Suppressor macrophage treated with lipopolysaccharide for 4 hours (primary cell): ENCODE measurements around the gene PTPRN2.

Experiments used
- DNase-seq: peaks from one replicate; pipeline ENCODE4 v3.0.0-alpha.2; 2020

The PTPRN2 gene

DNA sequence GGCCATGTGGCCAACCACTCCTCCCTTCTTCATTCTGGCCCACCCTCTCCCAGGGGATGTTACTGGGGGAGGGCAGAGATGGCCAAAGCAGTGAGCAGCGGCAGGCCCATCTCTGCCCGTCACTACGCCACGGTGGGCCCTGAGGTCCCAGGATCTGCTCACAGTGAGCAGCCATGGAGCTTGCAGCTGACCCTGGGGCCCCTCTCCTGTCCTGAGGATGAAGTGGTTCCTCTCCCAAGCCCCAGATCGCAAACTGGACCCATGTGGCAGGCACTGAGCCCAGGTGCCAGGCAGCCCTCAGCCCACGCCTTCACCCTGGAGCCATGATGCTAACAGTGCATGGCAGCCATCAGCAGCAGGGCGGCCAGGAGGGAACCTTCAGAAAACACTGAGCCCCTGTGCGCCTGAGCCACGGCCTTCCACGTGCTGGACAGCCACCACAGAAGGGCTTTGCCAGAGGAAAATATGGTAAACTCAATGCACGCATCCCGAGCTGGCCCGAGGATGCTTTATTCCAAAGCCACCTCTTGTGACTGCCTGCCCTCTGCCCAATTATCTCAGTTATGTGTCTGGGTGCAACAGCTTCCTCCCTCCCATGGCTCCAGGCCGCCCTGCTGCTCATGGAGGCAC, 485.7 kb downstream of the PTPRN2 start:
- no peak for DNase-seq

DNA sequence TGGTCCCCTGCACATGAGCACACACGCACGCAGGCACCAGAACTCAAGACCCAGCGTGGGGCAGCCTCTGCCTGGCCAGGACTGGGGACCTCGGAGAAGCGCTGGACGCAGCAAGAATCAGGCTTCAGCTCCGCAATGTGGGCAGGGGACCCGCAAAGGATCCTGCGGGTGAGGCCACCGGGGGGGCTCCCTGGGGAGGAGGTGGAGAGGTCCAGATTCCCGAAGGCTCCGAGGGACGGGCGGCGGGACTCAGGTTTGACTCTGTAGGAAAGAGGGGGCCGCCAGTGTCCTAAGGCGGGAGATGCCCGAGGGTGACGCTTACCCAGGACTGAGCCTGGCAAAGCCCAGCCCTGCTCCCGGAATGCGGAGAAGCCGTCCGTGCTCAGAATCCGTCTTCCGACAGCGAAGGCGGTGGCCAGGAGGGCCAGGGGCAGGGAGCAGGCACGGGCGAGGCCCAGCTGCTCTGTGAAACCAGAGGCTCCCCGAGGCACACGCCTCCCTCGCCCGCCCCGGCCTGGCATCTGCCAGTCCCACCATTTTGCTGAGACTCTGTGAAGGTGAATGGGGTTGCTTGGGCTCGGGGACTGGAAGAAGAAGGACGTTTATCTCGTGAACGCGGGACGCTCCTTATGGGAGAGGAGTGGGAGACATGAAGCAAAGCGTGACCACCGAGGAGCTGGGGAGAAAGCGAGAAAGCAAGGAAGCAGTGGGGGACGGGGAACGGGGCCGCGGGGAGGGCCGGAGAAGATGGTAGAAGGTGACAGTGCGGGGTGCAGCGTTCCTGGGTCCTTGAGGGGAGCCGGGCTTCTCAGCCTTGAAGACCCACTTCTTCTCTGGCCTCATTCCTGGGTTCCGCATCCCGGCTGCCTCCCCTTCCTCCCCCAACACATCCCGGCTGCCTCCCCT, 489.2 kb downstream of the PTPRN2 start:
- DNase-seq, result no peak

DNA sequence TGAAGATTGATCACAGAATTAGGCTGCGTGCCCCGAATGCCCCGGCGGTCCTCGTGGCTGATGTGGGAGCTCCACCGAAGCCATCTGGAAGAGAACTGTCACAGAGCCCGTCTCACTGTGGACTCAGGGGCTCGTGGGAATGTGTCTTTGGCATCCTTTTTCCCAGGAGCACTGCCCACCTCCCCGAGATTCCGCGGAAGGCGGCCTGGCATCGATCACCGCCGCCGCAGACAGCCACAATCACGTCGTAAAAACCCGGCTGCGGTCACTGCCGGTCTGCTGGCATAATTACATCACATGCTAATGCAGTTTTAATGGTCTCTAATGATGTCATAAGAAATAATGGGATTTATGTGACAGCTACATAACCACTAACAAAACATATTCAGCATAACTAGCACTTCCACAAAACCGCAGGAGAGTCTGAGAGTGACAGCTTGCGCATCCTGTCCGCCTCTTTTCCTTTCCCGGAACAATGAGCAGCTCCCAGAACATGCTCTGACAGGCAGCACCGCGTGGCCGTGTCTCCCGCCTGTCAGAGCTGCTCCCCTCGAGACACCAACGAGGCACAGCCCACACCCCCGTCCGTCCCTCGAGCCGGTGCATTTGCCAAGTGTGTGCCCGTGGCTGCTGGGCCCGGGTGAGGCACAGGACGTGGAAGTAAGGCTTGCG, 490.0 kb downstream of the PTPRN2 start:
- DNase-seq, result no peak

DNA sequence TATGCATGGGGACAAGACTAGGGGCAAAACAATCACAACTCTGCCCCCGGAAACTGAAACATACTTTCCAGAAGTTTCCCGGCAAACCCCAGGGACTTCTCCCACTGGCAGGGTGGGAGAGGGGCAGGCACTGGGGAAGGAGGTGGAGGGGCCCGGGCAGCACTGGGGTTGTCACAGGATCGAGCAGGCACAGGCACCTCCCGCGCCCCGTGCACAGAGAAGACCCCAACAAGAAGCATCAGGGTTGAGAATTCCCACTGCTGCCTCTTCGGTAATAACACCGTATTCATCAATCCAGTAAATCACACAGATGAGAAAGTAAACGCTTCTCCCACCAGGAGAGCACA, 490.5 kb downstream of the PTPRN2 start:
- no peak for DNase-seq

GRCh38 chr7:158096582-158096981, 491.0 kb downstream of the PTPRN2 start:
- DNase-seq, result no peak

DNA sequence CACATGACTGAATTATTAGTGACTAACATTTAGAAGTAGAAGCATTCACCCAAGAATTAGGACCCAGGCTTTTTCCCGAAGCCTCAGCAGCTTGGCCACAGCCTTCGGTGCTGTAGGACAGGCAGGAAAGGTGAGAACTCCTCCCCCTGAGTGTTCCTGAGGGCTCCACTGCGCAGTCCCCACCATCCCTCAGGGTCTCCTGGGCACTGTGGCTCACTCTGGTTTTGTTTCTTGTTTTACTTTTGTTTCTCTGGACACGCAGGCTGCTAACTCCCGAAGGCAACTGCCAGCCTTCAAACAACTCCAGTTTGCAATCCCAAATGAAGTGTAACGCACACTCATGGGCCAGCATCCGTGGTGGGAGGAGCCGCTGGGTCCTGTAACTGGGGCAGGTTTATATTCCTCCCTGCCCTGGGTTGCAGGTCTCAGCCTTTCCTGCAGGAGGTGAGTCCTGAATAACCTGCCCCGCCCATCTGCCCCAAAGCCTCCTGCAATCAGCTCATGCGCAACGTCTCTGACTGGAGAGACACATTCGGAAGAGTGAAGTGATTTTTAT, 492.9 kb downstream of the PTPRN2 start:
- no peak for DNase-seq

GRCh38 chr7:158094046-158094445, 493.6 kb downstream of the PTPRN2 start:
- no peak for DNase-seq

DNA sequence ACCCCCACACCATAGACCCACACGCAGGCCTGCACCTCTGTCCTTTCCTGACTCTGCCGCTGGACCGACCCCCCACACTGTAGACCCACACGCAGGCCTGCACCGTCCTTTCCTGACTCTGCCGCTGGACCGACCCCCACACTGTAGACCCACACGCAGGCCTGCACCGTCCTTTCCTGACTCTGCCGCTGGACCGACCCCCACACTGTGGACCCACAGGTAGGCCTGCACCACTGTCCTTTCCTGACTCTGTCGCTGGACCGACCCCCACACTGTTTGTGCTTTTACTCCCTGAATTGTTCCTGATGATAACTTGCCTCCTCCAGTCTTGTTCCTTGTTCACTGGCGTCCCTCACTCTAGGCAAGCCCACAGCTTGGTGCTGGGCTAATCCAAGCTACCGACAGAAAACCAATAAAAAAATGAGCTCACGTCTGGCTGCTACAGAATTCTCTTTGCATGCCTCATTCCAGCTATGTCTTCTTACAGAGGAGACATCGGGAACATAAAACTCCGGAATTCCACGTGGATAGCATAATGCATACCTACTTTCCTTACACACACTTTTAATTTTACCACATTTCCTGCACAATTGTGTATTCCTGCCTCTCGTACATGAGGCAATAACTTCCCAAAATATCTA, 494.3 kb downstream of the PTPRN2 start:
- DNase-seq, result no peak

DNA sequence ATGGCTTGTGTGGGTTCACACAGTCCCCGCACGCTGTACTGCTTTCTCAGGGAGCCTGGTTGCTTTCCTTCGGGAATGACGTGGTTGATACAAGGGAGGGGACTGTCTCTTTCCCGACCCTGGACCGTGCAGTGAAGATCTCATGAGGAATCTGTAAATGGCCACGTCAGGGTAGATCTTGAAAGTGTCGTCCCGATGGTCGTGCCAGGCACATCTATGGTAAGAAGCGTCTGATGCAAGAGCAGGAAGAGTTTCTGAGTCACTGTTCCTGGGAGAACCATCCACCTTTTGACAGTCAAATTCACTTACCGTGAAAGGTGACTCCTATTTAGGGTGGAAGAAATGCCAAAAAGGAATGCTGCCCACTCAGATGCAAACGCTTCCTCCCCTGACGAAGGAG, 500.4 kb downstream of the PTPRN2 start:
- DNase-seq, result no peak

DNA sequence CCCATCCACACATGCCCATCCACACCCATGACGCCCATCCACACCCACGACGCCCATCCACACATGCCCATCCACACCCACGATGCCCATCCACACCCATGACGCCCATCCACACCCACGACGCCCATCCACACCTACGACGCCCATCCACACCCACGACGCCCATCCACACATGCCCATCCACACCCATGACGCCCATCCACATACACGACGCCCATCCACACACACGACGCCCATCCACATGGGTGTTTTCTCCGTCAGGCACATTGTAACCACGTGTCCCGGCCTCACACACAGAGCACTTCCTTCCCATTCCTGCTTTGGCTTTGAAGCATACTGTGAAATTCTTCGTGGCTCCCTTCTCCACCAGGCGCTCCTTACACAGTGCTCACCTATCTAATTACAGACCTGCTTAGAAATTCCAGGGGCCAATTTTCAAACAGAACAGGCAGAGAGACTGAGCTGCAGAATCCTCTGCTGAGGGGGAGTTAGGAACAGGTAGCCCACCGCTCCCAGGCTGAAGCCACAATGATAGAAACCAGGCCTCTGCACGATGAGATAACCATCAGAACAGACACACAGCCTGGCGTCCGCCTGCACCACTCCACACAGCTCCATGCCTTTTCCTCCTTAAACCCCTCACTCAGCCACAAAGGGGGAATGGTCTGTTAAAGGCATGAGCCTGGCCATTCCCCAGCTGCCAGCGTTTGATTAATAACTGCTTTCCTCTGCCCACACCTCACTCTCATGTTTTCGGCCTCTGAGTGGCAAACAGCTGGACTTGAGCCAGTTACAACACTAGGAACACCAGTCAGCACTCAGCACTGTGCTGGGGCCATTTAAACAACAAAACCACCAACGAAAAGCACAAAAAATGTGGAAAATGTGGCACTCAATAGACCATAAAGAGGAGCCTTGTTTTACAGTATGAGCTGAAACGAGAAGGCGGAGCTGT, 501.6 kb downstream of the PTPRN2 start:
- DNase-seq, result no peak

GRCh38 chr7:158084555-158084954, 503.1 kb downstream of the PTPRN2 start:
- no peak for DNase-seq

GRCh38 chr7:158083526-158084310, 503.9 kb downstream of the PTPRN2 start:
- no peak for DNase-seq

DNA sequence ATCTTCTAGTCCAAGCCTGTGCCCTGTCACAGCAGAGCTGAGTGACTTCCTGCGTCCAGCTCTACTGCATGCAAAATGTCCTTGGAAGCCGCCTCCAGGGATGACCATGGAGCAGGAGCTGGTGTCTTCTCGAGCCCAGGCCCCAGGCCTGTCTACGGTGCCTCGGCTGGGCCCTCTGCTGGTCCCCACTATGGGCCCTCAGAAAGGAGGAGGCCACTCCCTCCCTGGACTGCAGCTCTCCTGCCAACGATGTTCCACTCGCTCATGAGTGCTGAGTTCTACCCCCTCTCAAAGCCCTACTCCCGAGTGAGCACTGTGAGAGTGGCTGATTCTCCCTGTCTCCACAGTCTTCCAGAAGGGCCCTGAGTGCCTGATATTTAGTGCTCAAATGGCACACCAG, 504.9 kb downstream of the PTPRN2 start:
- DNase-seq, result no peak

GRCh38 chr7:158080899-158081445, 506.7 kb downstream of the PTPRN2 start:
- DNase-seq, result no peak

DNA sequence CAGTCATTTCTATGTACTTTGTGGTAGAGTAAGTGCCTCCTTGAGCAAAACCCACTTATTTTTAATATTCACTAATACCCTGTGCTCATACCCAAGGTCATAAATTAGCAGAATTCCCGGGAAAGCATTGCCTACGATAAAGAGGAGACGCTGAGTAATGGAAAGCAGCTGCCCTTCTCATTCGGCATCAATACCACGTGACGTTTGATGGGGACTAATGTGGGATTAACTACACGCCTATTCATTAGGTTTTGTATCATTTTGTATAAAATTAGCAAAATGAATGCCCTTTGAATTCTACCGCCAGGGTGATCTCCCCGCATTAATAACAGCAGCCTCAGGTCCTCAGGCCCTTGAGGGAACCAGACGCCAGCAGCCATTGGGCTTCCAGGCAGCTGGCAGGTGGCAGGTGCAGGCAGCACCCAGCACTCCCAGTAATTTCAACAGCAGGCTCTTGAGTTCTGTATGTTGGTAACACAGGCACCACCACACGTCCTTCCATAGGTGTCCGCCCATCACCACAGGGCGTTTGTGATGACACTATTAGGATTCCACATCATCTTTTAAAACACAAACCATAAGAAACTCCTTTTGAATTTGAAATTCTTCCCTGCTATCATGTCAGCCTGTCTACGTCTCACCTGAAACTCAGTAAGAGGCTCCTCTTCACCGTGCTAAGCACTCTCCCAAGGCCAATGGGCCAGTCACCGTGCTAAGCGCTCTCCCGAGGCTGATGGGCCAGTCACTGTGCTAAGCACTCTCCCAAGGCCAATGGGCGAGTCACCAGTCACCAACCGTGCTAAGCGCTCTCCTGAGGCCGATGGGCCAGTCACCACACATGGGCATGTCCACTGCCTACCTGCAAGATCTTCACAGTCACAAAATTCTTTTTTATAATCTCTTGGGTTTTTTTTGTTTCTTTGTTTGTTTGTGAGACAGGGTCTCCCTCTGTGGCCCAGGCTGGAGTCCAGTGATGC, 509.4 kb downstream of the PTPRN2 start:
- DNase-seq, result no peak

GRCh38 chr7:158077151-158077840, 510.3 kb downstream of the PTPRN2 start:
- DNase-seq, result no peak

GRCh38 chr7:158076656-158077055, 511.0 kb downstream of the PTPRN2 start:
- no peak for DNase-seq

GRCh38 chr7:158076215-158076614, 511.4 kb downstream of the PTPRN2 start:
- no peak for DNase-seq

- DNase-seq, result no peak
Observed at GRCh38 chr7:158075633-158076001, 512.0 kb downstream of the PTPRN2 start.
